OCI-LY7 (cell line): ENCODE data around the gene MRPS27. TPM values are rescaled to one million over a fixed set of nuclear protein-coding genes. Genes with fewer than 3 reads are reported as not detected.

Experiments used
- BruUV-seq: library from RNA; stranded (reverse); fragments of 400-500 nt; replicated peaks from 2 replicates; lab custom pipeline; 2021; lab: Mats Ljungman, UMichigan
- CTCF ChIA-PET: fragments of 300-600 bp; sonication (Branson Sonifier 250); formaldehyde crosslinking; loops from one replicate; lab custom pipeline; 2022; ENCODE audit warnings: antibody characterized with exemption; ENCODE audit not compliant: unreplicated experiment; lab: Charles Lee
- POLR2A ChIA-PET: fragments of 300-600 bp; sonication (Branson Sonifier 250); formaldehyde crosslinking; loops from one replicate; lab custom pipeline; 2022; ENCODE audit warnings: antibody characterized with exemption; lab: Charles Lee
- DNase-seq: peaks from one replicate; pipeline ENCODE4 v3.0.0-alpha.2; 2015; ENCODE audit warnings: low spot score
- H2AFZ ChIP-seq: fragments of 200-600 bp; sonication (generic), shearing (Covaris generic); 2 replicates; pipeline ENCODE4 v1.6.1; 2014; ENCODE audit warnings: mild to moderate bottlenecking, antibody characterized with exemption, low read length, moderate library complexity
- H3K27ac ChIP-seq: fragments of 200-600 bp; sonication (generic); 2 replicates; pipeline ENCODE4 v1.5.1; 2014; ENCODE audit warnings: mixed run types, low read depth, mild to moderate bottlenecking, moderate library complexity, low read length, inconsistent platforms; ENCODE audit not compliant: poor library complexity, severe bottlenecking
- H3K36me3 ChIP-seq: fragments of 200-600 bp; sonication (generic); 2 replicates; pipeline ENCODE4 v1.6.1; 2014; ENCODE audit warnings: mild to moderate bottlenecking, antibody characterized with exemption, low read length, moderate library complexity, mixed read lengths; ENCODE audit not compliant: insufficient read depth
- H3K4me1 ChIP-seq: fragments of 200-600 bp; sonication (generic); 2 replicates; pipeline ENCODE4 v1.5.1; 2014; ENCODE audit warnings: mild to moderate bottlenecking, low read length; ENCODE audit not compliant: insufficient read depth, poor library complexity, severe bottlenecking
- H3K4me2 ChIP-seq: fragments of 200-600 bp; sonication (generic); 2 replicates; pipeline ENCODE4 v1.6.1; 2014; ENCODE audit warnings: mild to moderate bottlenecking, low read length
- H3K4me3 ChIP-seq: fragments of 200-600 bp; sonication (generic); 2 replicates; pipeline ENCODE4 v1.5.1; 2014; ENCODE audit warnings: mild to moderate bottlenecking, low read depth, low read length; ENCODE audit not compliant: poor library complexity, severe bottlenecking
- H3K79me2 ChIP-seq: fragments of 200-600 bp; sonication (generic); 2 replicates; pipeline ENCODE4 v1.6.1; 2016; ENCODE audit warnings: low read depth, mild to moderate bottlenecking, low read length, moderate library complexity, mixed read lengths; ENCODE audit not compliant: insufficient read depth
- H3K9me2 ChIP-seq: fragments of 200-600 bp; sonication (generic); 2 replicates; pipeline ENCODE4 v1.6.1; 2016; ENCODE audit warnings: mild to moderate bottlenecking, low read length, mixed read lengths; ENCODE audit not compliant: insufficient read depth
- H3K9me3 ChIP-seq: fragments of 200-600 bp; sonication (generic); 2 replicates; pipeline ENCODE4 v1.6.1; 2014; ENCODE audit warnings: mild to moderate bottlenecking, mixed run types, low read length, mixed read lengths
- H4K20me1 ChIP-seq: fragments of 200-600 bp; sonication (generic); 2 replicates; pipeline ENCODE4 v1.6.1; 2014; ENCODE audit warnings: mild to moderate bottlenecking, antibody characterized with exemption, low read length, moderate library complexity, mixed read lengths; ENCODE audit not compliant: insufficient read depth
- CTCF ChIP-seq: fragments of 200-600 bp; sonication (generic); conservative IDR thresholded peaks from 2 replicates; pipeline ENCODE4 v1.5.1; 2014; ENCODE audit warnings: mild to moderate bottlenecking, antibody characterized with exemption, low read length, moderate library complexity, mixed read lengths
- EZH2phosphoT487 ChIP-seq: fragments of 200-600 bp; sonication (generic); IDR thresholded peaks from 2 replicates; pipeline ENCODE4 v1.6.1; 2018; ENCODE audit warnings: low read depth, borderline replicate concordance, mild to moderate bottlenecking, mixed run types, antibody characterized with exemption, low read length, moderate library complexity, mixed read lengths
- intact Hi-C: fragments of 100-400 bp; cut with micrococcal nuclease; formaldehyde crosslinking; loops from one replicate; pipeline ENCODE4 v1.10.0; 2022; ENCODE audit not compliant: unreplicated experiment
- total RNA-seq, 2 experiments: library from RNA; depleted of rRNA in 1 of 2; stranded (reverse); fragments of >200 nt in 1 of 2; shearing (Covaris generic) in 1 of 2; gene quantifications; 2 replicates each; pipeline ENCODE4 v1.2.3, GENCODE V29; 2014 to 2022

MRPS27 gene
- total RNA-seq, 2 experiments from 2014 or later, result 62.6 to 70.9 TPM

GRCh38 chr5:72209147-72210115 is 110.6 kb downstream of the MRPS27 start:
- Histone ChIP-seq H3K4me2 (no peak overlapping the region), H3K36me3 (peaks cover 4% of the 10 kb centered on the region; the same call in 1 of the 2 replicates), H3K9me2 (no peaks in the 10 kb centered on the region), H4K20me1 (no peaks in the 10 kb centered on the region), H3K79me2 (no peaks in the 10 kb centered on the region), H3K4me1 (no peaks in the 10 kb centered on the region), H3K4me3 (no peak overlapping the region), H3K27ac (no peak overlapping the region), H2AFZ (no peak overlapping the region), H3K9me3 (no peaks in the 10 kb centered on the region)
- POLR2A ChIA-PET, result interaction anchor here (0.6 to 1.5 kb wide), 3 partner anchors 7 to 1271 kb away, joined by 3 to 6 read pairs (median 3); no protein-coding TSS in a partner anchor
- intact Hi-C loops, result no loop called here
- DNase-seq, result no peak
- TF ChIP-seq EZH2phosphoT487 (no peak), CTCF (no peak)
- CTCF ChIA-PET, result interaction anchor here (0.6 kb wide), 1 partner anchor 15 kb away, joined by 4 read pairs; no protein-coding TSS in a partner anchor
- no TSS peak for BruUV-seq

GRCh38 chr5:72208324-72208926 is 111.6 kb downstream of the MRPS27 start:
- CTCF ChIA-PET, result no interaction called here
- TF ChIP-seq EZH2phosphoT487, result no peak
- no peak for TF ChIP-seq CTCF
- H3K36me3 ChIP-seq, result no peaks in the 10 kb centered on the region
- DNase-seq, result no peak
- no peak overlapping the region for H3K4me3 ChIP-seq
- H3K9me2 ChIP-seq, result no peaks in the 10 kb centered on the region
- POLR2A ChIA-PET, result interaction anchor here (0.6 to 1.5 kb wide), 3 partner anchors 16 to 80 kb away, joined by 3 to 6 read pairs (median 3); no protein-coding TSS in a partner anchor
- no peaks in the 10 kb centered on the region for H3K79me2 ChIP-seq
- no TSS peak for BruUV-seq
- intact Hi-C loops, result no loop called here
- H3K27ac ChIP-seq, result no peak overlapping the region
- H3K4me2 ChIP-seq, result no peak overlapping the region
- no peaks in the 10 kb centered on the region for H4K20me1 ChIP-seq
- no peak overlapping the region for H2AFZ ChIP-seq
- no peaks in the 10 kb centered on the region for H3K4me1 ChIP-seq
- H3K9me3 ChIP-seq, result no peaks in the 10 kb centered on the region
